ENCODE measurements around the gene LSP1.

The LSP1 gene

GRCh38 chr11:1837171-1838076 is 15.5 kb upstream of the LSP1 start:
- DNase-seq (ENCODE audit: low read depth) = no peak

GRCh38 chr11:1838077-1838425 is 14.8 kb upstream of the LSP1 start:
- DNase-seq (ENCODE audit: low read depth) = no peak

- no peak for DNase-seq (ENCODE audit: low read depth)
These were observed 14.3 kb upstream of the LSP1 start, which contains the start of gene TNNI2 for GRCh38 chr11:1838426-1839144. TNNI2 (plus strand) TSS chr11:1838981; CDS start chr11:1839697, 716 bp downstream.

GRCh38 chr11:1839204-1839923 is 13.5 kb upstream of the LSP1 start:
- DNase-seq (ENCODE audit: low read depth) = no peak

- no peak for DNase-seq (ENCODE audit: low read depth)
These were observed 12.7 kb upstream of the LSP1 start for GRCh38 chr11:1839924-1840779.

DNA sequence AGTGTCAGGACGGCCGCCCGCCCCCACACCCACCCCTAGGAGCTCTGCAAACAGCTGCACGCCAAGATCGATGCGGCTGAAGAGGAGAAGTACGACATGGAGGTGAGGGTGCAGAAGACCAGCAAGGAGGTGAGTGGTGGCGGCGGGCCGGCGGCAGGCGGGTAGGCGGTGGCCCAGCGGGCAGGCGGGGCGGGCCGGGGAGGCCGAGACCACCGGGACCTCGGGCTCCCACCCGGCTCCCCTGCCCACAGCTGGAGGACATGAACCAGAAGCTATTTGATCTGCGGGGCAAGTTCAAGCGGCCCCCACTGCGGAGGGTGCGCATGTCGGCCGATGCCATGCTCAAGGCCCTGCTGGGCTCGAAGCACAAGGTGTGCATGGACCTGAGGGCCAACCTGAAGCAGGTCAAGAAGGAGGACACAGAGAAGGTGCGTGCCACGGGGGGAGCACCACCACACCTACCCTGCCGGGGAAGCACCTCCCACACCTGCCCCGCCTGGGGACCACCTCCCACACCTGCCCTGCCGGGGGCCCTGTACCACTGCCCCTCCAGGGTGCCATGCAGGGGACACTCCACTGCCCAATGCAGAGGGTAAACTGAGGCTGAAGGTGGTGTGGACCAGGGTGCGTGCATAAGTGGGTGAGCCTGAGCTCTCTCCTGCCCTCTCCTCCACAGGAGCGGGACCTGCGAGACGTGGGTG is 12.0 kb upstream of the LSP1 start:
- DNase-seq (ENCODE audit: low read depth) = no peak

GRCh38 chr11:1841511-1842148 is 11.3 kb upstream of the LSP1 start:
- DNase-seq (ENCODE audit: low read depth) = no peak

DNA sequence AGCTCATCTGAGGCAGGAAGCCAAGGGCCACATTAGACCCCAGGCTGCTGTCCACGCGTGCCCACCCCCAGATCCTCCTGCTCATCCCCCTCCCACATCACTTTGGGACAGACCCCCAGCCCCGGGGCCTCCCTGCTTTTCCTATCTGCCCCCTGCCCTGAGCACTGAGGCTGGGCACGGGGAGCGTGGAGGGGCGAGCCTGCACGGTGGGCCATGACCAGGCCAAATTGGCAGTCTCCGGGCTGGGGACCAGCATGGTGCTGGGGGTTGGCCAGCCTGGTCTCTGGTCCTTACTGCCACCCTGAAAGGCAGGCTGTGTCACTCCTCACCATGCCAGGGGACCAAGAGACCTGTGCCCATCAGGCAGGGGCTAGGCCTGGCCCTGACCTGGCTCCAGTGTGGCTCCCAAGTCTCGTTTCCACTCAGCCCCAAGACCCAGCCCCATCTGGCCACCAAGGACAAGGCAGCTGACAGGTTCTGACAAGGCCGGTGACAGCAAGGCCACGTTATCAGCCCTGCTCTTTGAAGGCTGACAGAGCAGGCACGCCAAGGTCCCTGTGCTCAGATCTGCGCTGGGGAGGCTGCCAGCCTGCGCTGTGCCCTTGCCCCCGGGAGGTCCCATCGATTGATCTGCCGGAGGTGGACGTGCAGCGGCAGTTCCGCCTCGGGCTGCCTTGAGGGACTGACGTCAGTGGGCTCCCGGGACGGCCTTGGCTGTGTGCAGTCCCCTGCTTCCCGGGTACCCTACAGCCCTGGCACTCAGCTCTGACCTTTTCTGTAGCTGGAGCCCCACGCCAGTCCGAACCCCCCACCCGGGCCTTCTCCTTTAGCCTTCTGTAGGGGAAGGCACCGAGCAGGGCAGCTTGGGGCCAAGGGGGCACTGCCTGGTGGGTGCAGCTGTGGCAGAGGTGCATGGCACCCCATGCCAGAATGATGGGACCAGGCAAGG is 10.5 kb upstream of the LSP1 start:
- DNase-seq (ENCODE audit: low read depth) = no peak

- no peak for DNase-seq (ENCODE audit: low read depth)
These were observed 9.8 kb upstream of the LSP1 start for GRCh38 chr11:1843098-1843473.

- no peak for DNase-seq (ENCODE audit: low read depth)
These were observed 9.1 kb upstream of the LSP1 start for GRCh38 chr11:1843796-1844195.

DNA sequence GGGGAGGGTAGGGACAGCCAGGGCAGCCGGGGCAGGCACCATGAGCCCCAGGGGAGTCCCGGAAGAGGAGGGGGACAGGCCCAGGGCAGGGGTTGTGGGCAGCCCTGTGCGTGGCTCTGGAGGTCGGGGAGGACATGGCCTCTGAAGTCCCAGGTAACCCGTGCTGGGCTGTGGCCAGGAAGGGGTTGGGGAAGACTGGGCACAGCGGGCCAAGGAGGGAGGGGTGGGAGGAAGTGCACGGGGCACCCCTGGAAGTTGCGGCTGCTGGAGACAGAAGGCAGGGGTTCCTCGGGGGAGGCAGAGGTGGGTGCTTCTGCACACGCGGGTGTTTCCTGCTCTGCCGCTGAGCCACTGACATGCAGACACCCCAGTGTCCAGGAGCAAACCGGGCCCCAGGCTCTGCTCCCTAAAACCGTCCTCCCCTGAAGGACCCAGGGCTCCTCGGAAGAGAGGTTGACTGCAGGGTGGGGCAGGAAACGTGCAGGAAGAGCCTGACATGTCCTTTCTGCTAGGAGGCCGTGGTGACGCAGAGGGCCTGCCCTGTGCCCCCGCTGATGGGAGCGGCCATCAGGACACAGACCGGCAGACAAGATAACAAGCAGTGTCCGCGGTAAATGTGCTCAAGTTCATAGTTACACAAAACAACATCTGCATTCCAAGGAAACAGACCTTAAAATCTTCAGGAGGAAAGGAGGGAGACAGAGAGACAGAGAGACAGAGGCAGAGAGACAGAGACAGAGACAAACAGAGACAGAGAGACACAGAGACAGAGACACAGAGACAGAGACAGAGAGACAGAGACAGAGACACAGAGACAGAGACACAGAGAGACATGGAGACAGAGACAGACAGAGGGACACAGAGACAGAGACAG is 8.4 kb upstream of the LSP1 start:
- no peak for DNase-seq (ENCODE audit: low read depth)

GRCh38 chr11:1845095-1845429 is 7.8 kb upstream of the LSP1 start:
- no peak for DNase-seq (ENCODE audit: low read depth)

- DNase-seq (ENCODE audit: low read depth) = no peak
These were observed 7.1 kb upstream of the LSP1 start for GRCh38 chr11:1845561-1846452.

DNA sequence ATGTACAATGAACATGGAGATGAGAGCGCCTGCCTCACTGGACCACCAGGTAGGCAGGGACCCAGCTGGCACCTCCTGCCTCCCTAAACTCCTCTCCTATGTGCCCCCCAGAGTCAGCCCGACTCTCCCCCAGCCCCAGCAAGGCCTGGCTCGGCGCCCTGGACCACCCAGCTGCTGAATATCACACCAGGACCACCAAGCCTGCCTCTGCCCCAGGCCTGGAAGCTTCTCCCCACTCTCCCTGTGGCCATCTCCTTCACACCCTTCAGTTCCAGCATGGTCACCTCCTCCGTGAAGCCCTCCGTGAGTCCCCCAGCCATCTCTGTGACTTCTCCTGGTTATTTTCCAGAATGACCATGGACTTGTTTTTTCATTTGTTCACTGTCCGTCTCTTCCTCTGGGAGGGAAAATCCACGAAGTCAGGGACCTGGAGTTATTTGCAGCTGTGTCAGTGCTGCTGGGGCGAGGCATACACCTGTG is 6.4 kb upstream of the LSP1 start:
- DNase-seq (ENCODE audit: low read depth) = no peak

GRCh38 chr11:1847006-1847735 is 5.7 kb upstream of the LSP1 start:
- DNase-seq (ENCODE audit: low read depth) = no peak

GRCh38 chr11:1847926-1848639 is 4.8 kb upstream of the LSP1 start:
- no peak for DNase-seq (ENCODE audit: low read depth)

Measured in non-pigmented ciliary epithelial cell (primary cell).